B cell (primary cell): ENCODE data around the gene OR1K1. TPM values are rescaled to one million over a fixed set of nuclear protein-coding genes. Genes with fewer than 3 reads are reported as not detected.

Source experiments
- ATAC-seq: fragments of 200-7000 bp; cut with Tn5 transposase; one replicate; pipeline ENCODE4 v1.10.0; 2021; ENCODE audit warnings: low read depth, mild to moderate bottlenecking, moderate number of reproducible peaks, moderate library complexity
- CTCF ChIA-PET: fragments of 350-600 bp; sonication (Branson Sonifier 250); formaldehyde crosslinking; loops from one replicate; lab custom pipeline; 2021; ENCODE audit warnings: antibody characterized with exemption, inconsistent platforms; lab: Charles Lee
- POLR2A ChIA-PET: fragments of 350-600 bp; sonication (Branson Sonifier 250); formaldehyde crosslinking; loops from one replicate; lab custom pipeline; 2021; ENCODE audit warnings: antibody characterized with exemption; lab: Charles Lee
- DNase-seq: peaks from one replicate; pipeline ENCODE4 v3.0.0; 2013
- H2AFZ ChIP-seq: 2 replicates; pipeline ENCODE4 v1.6.1; 2012; ENCODE audit warnings: mild to moderate bottlenecking, low read depth, low read length; ENCODE audit not compliant: insufficient read depth, poor library complexity, severe bottlenecking
- H3K27ac ChIP-seq, 2 donors: 1 replicate in 1 of 2; 2 replicates in 1 of 2; pipeline ENCODE4 v1.5.1; 2012 to 2013; ENCODE audit warnings: low read length in 2 of 2, mild to moderate bottlenecking in 2 of 2, moderate library complexity in 1 of 2
- H3K27me3 ChIP-seq, 4 experiments: fragments of 200-600 bp in 1 of 4; sonication (generic) in 1 of 4; replicated peaks in 1 of 4; 1 replicate in 2 of 4; 2 replicates in 2 of 4; pipeline versions ENCODE4 v1.6.1 to v1.7.0; 2013 to 2016; ENCODE audit warnings: low read length in 3 of 4, mild to moderate bottlenecking in 2 of 4, mixed read lengths in 1 of 4, moderate library complexity in 1 of 4; ENCODE audit not compliant: insufficient read depth in 4 of 4, control insufficient read depth in 3 of 4; ENCODE audit errors: control extremely low read depth in 1 of 4
- H3K36me3 ChIP-seq, 2 experiments: replicated peaks in 1 of 2; 1 replicate in 1 of 2; 2 replicates in 1 of 2; pipeline versions ENCODE4 v1.6.1 to v1.7.1; 2013; ENCODE audit warnings: low read length in 1 of 2; ENCODE audit not compliant: insufficient read depth in 2 of 2, control insufficient read depth in 1 of 2; ENCODE audit errors: control extremely low read depth in 1 of 2, extremely low read depth in 1 of 2
- H3K4me1 ChIP-seq, 2 donors: fragments of 200-600 bp in 1 of 2; sonication (generic) in 1 of 2; 1 replicate in 1 of 2; 2 replicates in 1 of 2; pipeline versions ENCODE4 v1.5.1 to v1.6.1; 2013 to 2017; ENCODE audit warnings: low read length in 2 of 2; ENCODE audit not compliant: control insufficient read depth in 2 of 2, insufficient read depth in 2 of 2
- H3K4me2 ChIP-seq: replicated peaks from 2 replicates; pipeline ENCODE3; 2012; ENCODE audit warnings: mild to moderate bottlenecking, low read depth, low read length; ENCODE audit not compliant: poor library complexity, severe bottlenecking
- H3K4me3 ChIP-seq, 5 experiments: fragments of 200-600 bp in 1 of 5; sonication (generic) in 1 of 5; 1 replicate in 3 of 5; 2 replicates in 2 of 5; pipeline versions ENCODE4 v1.5.1 to v1.7.0; 2011 to 2016; ENCODE audit warnings: low read length in 4 of 5, mild to moderate bottlenecking in 4 of 5, low read depth in 2 of 5, control low read depth in 1 of 5, moderate library complexity in 1 of 5; ENCODE audit not compliant: insufficient read depth in 1 of 5; ENCODE audit errors: control extremely low read depth in 1 of 5, extremely low read depth in 1 of 5
- H3K79me2 ChIP-seq: fragments of 200-600 bp; sonication (generic); one replicate; pipeline ENCODE4 v1.6.0; 2016; ENCODE audit warnings: low read length; ENCODE audit not compliant: control insufficient read depth, insufficient read depth
- H3K9ac ChIP-seq: fragments of 200-600 bp; sonication (generic); 2 replicates; pipeline ENCODE4 v1.6.1; 2017; ENCODE audit warnings: mild to moderate bottlenecking, low read length, moderate library complexity
- H3K9me3 ChIP-seq, 3 donors: one replicate each; pipeline versions ENCODE4 v1.6.1 to v1.7.1; 2013; ENCODE audit warnings: low read length in 2 of 3; ENCODE audit not compliant: control insufficient read depth in 2 of 3, insufficient read depth in 1 of 3; ENCODE audit errors: control extremely low read depth in 1 of 3
- H4K20me1 ChIP-seq: 2 replicates; pipeline ENCODE4 v1.6.0; 2012; ENCODE audit warnings: mild to moderate bottlenecking, low read length; ENCODE audit not compliant: insufficient read depth, control insufficient read depth, poor library complexity, severe bottlenecking
- H3K27ac Mint-ChIP-seq: one replicate; pipeline ENCODE4 v1.8.0; 2021; ENCODE audit warnings: mixed read lengths
- H3K27me3 Mint-ChIP-seq: one replicate; pipeline ENCODE4 v1.8.0; 2021; ENCODE audit warnings: mixed read lengths
- H3K4me1 Mint-ChIP-seq: one replicate; pipeline ENCODE4 v1.8.0; 2021; ENCODE audit warnings: mixed read lengths
- H3K4me3 Mint-ChIP-seq: one replicate; pipeline ENCODE4 v1.8.0; 2021; ENCODE audit warnings: mixed read lengths
- H3K9me3 Mint-ChIP-seq: one replicate; pipeline ENCODE4 v1.8.0; 2022; ENCODE audit warnings: mixed read lengths; ENCODE audit not compliant: insufficient read depth
- CTCF ChIP-seq: fragments of 200-600 bp; IDR thresholded peaks from one replicate; pipeline ENCODE4 v1.8.0; 2022; ENCODE audit warnings: antibody characterized with exemption, mild to moderate bottlenecking
- EZH2 ChIP-seq: IDR thresholded peaks from 2 replicates; pipeline ENCODE4 v1.6.1; 2012; ENCODE audit warnings: borderline replicate concordance, low read depth, mild to moderate bottlenecking, moderate library complexity, low read length; ENCODE audit not compliant: insufficient read depth, poor library complexity, severe bottlenecking
- WGBS: methylation state at CpG from one replicate; pipeline ENCODE4 v1.1.5; 2013; ENCODE audit warnings: missing lambda C conversion rate; ENCODE audit not compliant: insufficient coverage; 5-methylcytosine and 5-hydroxymethylcytosine counted together
- intact Hi-C: fragments of 100-400 bp; cut with micrococcal nuclease; formaldehyde crosslinking; loops from one replicate; pipeline ENCODE4 v1.10.0; 2022
- polyA plus RNA-seq: library from polyadenylated mRNA; depleted of rRNA; stranded (reverse); fragments of >200 nt; gene quantifications from 2 replicates; pipeline ENCODE4 v1.2.3, GENCODE V29; 2012
- total RNA-seq, 2 donors: library from RNA; stranded (reverse); fragments of 120-200 nt in 1 of 2; gene quantifications; 1 replicate in 1 of 2; 2 replicates in 1 of 2; pipeline versions ENCODE4 v1.2.3 to v1.2.4, GENCODE V29; 2013 to 2022

The OR1K1 gene
- total and polyA plus RNA-seq, 2 donors (not counting 1 experiment from before 2014, with no cell fraction given), result not detected

GRCh38 chr9:122797316-122798063 is 2.4 kb upstream of the OR1K1 start:
- H2AFZ ChIP-seq, result no peak overlapping the region
- no peaks in the 10 kb centered on the region for H3K9me3 ChIP-seq
- Mint-ChIP-seq H3K27me3 (no peaks in the 10 kb centered on the region), H3K9me3 (no peaks in the 10 kb centered on the region), H3K4me1 (peaks cover 7% of the 10 kb centered on the region), H3K27ac (no peak overlapping the region), H3K4me3 (no peak overlapping the region)
- H3K79me2 ChIP-seq, result no peaks in the 10 kb centered on the region
- ATAC-seq, result no peak
- no peaks in the 10 kb centered on the region for H3K27me3 ChIP-seq
- no peaks in the 10 kb centered on the region for H4K20me1 ChIP-seq
- no peak overlapping the region for H3K4me3 ChIP-seq
- TF ChIP-seq CTCF (no peak), EZH2 (no peak)
- ChIA-PET POLR2A (no interaction called here), CTCF (no interaction called here)
- no peak overlapping the region for H3K4me2 ChIP-seq
- H3K36me3 ChIP-seq, result no peaks in the 10 kb centered on the region
- no peak overlapping the region for H3K9ac ChIP-seq
- H3K27ac ChIP-seq, result no peak overlapping the region
- WGBS, result 87% methylated on average over 6 of the region's 6 CpGs
- DNase-seq, result no peak
- H3K4me1 ChIP-seq, result no peaks in the 10 kb centered on the region
- intact Hi-C loops, result no loop called here

- H2AFZ ChIP-seq, result no peak overlapping the region
- CTCF ChIA-PET, result interaction anchor here (8.7 kb wide), 1 partner anchor 343 kb away, joined by 58 read pairs; no protein-coding TSS in a partner anchor
- WGBS, result 74% methylated on average over 3 of the region's 4 CpGs
- no peaks in the 10 kb centered on the region for H3K36me3 ChIP-seq
- DNase-seq (no peak), ATAC-seq (no peak)
- H3K4me2 ChIP-seq, result no peak overlapping the region
- H3K27ac Mint-ChIP-seq, result no peak overlapping the region
- H3K4me3 ChIP-seq, result no peak overlapping the region
- no peaks in the 10 kb centered on the region for H3K4me1 ChIP-seq
- no peaks in the 10 kb centered on the region for H3K79me2 ChIP-seq
- H4K20me1 ChIP-seq, result no peaks in the 10 kb centered on the region
- no peaks in the 10 kb centered on the region for H3K4me1 Mint-ChIP-seq
- no peaks in the 10 kb centered on the region for H3K9me3 ChIP-seq
- TF ChIP-seq CTCF, result no peak
- TF ChIP-seq EZH2, result no peak
- H3K9ac ChIP-seq, result no peak overlapping the region
- no peak overlapping the region for H3K4me3 Mint-ChIP-seq
- POLR2A ChIA-PET, result no interaction called here
- no peak overlapping the region for H3K27ac ChIP-seq
- no peaks in the 10 kb centered on the region for H3K27me3 ChIP-seq
- intact Hi-C loops, result no loop called here
- no peaks in the 10 kb centered on the region for H3K9me3 Mint-ChIP-seq
- no peaks in the 10 kb centered on the region for H3K27me3 Mint-ChIP-seq
These were observed 6.7 kb downstream of the OR1K1 start for GRCh38 chr9:122806661-122807060.
